Germinal center (tissue), 1 donor: ENCODE measurements around the gene NPFFR1.
"Not testable (repeated sequence)": the region's sequence is repeated elsewhere in the genome, so short reads cannot be mapped to it uniquely, and the experiment has no call there.

ENCODE experiments used
- DNase-seq: peaks from one replicate; pipeline ENCODE4 v3.0.0; 2012; ENCODE audit warnings: mixed read lengths, low spot score

Gene NPFFR1

GRCh38 chr10:70255329-70256299 is 28.2 kb downstream of the NPFFR1 start:
- DNase-seq: peak; percentile 19

DNA sequence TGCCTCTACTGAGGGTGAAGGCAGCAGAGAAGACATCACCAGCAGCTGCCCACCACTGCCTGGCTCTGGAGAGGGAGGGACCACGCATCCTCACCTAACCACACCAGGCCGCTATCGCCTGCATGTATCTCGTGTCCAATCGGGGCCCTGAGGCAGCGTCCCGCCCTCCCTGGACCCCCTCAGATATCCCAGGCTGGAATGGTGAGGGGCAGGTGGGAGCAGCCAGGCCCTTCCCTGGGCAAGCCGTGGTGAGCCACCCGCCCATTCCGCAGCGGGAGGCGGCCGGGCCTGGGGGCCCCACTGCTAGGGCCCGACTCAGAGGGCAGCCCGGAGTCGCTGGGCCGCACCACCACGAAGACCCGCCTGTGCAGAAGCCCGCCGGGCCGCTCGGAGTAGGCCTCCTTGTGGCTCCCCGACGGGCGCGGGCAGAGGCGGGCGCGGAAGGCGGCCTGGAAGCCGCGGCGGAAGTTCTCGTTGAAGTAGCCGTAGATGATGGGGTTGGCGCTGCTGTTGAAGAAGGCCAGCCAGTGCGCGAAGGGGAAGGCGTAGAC is 29.0 kb downstream of the NPFFR1 start:
- DNase-seq: no peak

GRCh38 chr10:70253878-70254765 is 29.7 kb downstream of the NPFFR1 start:
- DNase-seq: no peak

- no peak for DNase-seq
Measured at GRCh38 chr10:70250961-70251680, 32.7 kb downstream of the NPFFR1 start.

DNA sequence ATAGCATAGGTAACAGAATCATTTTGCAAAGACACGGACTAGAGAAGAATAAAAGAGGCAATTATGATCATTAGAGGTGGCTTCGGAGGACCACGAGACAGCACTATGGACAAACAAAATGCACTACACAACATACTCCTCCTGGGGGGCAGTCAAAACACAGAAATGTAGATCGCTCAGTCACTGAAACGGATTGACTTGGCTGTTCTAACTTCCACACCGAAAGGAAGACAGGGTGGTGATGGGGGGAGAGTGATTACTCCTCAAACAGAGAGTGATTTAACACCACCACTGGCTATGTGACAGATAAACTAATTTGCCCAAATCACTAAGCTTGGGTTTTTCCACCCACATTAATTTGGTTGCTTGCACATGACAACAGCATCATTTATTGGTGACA is 36.4 kb downstream of the NPFFR1 start:
- DNase-seq: no peak

DNA sequence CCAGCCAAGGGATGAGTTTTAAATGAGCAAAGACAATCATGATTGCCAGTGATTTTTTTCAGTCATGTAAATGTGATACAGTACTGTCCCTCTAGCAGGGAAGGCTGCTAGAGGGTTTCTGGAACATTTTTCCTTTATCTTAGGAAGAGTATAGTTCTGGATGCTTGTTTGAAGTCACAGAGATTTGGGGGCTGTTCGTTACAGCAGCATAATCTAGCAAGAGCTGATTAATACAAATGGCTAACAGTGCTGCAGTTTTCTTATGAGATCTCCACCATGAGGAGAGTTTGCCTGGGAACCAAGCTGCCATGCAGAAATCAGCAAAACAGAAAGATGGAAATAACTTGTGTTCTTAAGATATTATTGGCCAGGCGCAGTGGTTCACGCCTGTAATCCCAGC is 42.7 kb downstream of the NPFFR1 start:
- DNase-seq: no peak

- DNase-seq: not testable (repeated sequence)
Measured at GRCh38 chr10:70239986-70240385, 43.8 kb downstream of the NPFFR1 start.

DNA sequence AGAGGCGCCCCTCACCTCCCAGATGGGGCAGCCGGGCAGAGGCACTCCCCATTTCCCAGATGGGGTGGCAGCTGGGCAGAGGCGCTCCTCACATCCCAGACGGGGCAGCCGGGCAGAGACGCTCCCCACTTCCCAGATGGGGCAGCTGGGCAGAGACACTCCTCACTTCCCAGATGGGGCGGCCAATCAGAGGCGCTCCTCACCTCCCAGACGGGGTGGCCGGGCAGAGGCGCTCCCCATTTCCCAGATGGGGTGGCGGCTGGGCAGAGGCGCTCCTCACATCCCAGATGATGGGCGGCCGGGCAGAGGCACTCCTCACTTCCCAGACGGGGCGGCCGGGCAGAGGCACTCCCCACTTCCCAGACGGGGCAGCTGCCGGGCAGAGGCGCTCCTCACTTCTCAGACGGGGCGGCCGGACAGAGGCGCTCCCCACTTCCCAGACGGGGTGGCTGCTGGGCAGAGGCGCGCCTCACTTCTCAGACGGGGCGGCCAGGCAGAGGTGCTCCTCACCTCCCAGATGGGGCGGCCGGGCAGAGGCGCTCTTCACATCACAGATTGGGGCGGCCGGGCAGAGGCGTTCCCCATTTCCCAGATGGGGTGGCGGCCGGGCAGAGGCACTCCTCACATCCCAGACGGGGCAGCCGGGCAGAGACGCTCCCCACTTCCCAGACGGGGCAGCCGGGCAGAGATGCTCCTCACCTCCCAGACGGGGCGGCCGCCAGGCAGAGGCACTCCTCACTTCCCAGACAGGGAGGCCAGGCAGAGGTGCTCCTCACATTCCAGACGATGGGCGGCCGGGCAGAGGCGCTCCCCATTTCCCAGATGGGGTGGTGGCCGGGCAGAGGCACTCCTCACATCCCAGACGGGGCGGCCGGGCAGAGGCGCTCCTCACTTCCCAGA is 44.5 kb downstream of the NPFFR1 start:
- not testable (repeated sequence) for DNase-seq

GRCh38 chr10:70237958-70238536 is 45.8 kb downstream of the NPFFR1 start:
- DNase-seq: not testable (repeated sequence)

DNA sequence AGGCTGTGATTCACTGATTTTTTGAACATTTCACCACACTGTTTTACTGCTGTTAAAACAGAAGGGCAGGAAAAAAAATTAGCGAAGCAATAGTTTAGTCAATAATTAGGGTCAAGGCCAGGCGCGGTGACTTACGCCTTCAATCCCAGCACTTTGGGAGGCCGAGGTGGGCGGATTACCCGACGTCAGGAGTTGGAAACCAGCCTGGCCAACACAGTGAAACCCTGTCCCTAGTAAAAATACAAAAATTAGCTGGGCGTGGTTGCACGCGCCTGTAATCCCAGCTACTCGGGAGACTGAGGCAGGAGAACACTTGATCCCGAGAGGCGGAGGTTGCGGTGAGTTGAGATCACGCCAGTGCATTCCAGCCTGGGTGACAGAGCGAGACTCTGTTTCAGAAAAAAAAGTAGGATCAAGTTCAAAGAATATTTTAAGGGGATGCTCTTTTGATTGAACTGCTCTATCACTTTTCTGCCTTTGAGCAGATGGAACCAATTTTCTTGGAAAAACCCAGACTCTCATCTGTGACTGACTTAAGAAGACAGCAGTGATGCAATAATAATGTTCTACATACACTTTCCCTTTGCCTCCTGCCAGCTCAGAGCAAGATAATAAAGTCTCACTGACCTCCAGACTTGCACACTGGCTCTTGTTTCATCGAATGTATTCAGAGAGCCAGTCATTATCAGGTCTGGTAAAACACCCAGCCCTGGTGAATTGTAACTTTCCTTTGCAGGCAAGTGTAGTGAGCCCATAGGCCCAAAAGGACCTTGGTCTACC is 48.9 kb downstream of the NPFFR1 start:
- no peak for DNase-seq

DNA sequence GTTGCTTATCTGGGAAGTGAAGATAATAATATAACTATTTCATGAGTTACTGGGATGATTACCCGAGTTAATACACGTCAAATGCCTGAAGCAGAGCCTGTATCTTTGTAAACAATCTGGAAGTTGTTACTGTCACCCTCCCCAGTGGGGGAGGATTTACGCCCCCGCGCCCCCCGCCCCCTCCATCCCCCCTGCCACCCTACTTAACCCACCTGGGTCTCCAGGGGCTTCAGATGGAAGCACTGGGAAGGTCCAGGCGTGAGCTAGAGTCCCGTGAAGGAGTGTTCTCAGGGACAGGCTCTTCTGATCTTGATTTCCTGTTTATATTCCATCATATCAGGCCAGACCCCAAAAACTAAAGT is 49.9 kb downstream of the NPFFR1 start:
- DNase-seq: no peak

- DNase-seq: peak; percentile 100
Measured at GRCh38 chr10:70233109-70233938, 50.5 kb downstream of the NPFFR1 start, which contains the start of gene PPA1. PPA1 (minus strand) TSS chr10:70233429; CDS start chr10:70233327, 102 bp downstream.

GRCh38 chr10:70232859-70233108 is 51.0 kb downstream of the NPFFR1 start:
- no peak for DNase-seq

DNA sequence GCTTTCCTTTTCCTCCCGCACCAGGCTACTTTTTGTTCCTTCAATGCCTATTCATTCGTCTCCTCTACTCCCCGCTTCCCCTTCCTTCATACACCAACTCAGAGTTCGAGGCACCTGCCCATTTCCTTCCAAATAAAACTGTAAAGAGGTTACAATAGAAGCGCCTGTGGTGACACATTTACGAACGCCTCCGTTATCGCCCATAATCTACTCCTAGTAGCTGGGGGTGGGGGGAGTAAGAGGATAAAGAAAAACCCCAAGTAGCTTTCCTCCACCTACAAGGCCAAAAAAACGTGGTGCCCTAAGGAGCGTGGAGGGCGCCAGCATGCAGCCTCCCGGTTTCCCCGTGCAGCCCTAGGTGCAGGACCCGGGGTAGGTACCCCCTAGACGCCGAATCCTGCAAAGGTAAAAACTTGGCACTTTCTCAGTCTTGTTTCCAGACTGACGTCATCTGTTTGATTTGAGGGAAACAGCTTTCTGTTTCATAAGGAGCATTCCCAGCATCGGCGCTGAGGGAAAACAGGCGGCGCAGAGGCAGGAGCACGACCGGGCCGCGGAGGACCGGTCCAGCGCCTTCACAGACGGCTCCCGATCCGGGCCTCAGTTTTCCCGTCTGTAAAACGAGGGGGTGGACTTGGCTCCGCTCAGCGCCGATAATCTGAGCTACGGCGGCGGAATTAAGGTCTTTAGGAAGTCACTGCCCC is 51.5 kb downstream of the NPFFR1 start:
- DNase-seq: peak; percentile 23

GRCh38 chr10:70228491-70228890 is 55.3 kb downstream of the NPFFR1 start:
- no peak for DNase-seq

DNA sequence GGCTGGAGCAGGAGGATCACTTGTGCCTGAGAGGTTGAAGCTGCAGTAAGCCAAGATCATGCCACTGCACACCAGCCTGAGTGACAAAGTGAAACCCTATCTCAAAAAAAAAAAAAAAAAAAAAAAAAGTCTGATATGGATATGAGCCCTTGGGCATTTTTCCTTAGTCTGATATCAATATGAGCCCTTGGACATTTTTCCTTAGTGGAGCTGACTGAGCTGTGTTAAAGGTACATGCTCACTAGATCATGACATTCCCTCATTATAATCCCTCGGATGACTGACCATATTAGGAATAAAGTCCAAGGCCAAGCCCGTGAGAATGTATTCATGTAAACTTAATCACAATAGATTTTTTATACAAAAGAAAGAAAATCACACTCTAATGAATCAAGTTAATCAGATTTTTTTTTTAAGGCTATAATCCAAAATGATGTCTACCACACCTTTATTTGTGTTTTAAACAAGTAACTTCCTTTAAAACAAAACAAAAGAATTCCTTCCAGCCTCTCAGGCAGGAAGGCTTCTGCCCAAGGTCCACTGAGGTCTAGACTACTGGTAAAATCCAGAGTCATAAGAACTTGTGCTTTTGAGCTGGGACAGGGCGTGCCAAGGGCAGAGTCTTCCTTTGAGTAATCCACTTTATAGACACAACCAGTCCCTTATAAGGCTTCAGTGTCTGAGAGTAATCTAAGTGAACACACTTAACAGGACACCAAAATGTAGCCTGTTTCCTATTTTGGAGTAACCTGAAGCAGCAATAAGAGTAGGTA is 56.1 kb downstream of the NPFFR1 start:
- DNase-seq: no peak

DNA sequence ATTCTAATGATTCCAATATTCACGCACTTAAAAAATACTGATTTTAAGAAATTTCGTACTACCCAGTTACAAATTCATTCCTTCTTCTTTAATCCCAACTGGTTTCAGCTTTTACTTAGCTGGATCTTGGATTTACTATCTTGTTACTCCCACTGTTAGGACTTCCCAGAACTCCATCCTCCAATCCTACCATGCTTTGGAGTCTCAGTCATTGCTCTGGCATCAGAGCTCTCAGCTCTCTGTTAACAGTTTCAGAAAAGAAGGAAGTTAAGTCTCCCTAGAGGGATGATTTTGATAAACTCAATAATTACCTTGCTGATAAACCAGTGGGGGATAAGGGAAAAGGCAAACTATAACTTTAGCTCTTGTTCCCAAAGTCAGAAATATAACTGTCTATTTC is 60.1 kb downstream of the NPFFR1 start:
- no peak for DNase-seq
